T-helper 1 cell treated with Interleukin-12 subunit alpha and Interleukin-12 subunit beta and Interleukin-4 antibody, amounts not matched to agents 30 ng/mL and 1 ng/mL, for 36 hours (primary cell): ENCODE results near the gene SSU72. TPM values are rescaled to one million over a fixed set of nuclear protein-coding genes. Genes with fewer than 3 reads are reported as not detected.
"Not testable (repeated sequence)": the region's sequence is repeated elsewhere in the genome, so short reads cannot be mapped to it uniquely, and the experiment has no call there.

ENCODE experiments used
- intact Hi-C: fragments of 100-400 bp; cut with micrococcal nuclease; formaldehyde crosslinking; loops from one replicate; pipeline ENCODE4 v1.15.1; 2024
- total RNA-seq: library from RNA; stranded (reverse); gene quantifications from 2 replicates; pipeline ENCODE4 v1.2.3, GENCODE V29; 2022

Gene SSU72
- total RNA-seq, 1 donor from 2014 or later = 138 TPM

DNA sequence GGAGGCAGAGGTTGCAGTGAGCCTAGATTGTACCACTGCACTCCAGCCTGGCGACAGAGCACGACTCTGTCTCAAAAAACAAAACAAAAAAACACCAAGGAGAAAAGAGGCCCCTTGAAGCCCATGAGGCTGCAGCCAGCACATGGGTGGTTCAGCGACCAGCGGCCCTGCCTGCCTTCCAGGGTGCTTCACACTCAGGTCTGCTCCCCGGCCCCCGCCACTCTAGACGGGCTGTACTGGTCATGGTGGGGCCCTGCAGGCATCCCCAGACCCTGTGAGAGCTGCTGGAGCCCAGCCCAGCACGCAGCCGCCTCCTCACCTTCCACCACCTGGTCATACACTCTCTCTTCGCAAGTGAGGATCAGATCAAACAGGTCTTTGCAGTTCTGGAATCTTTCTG, 30.1 kb downstream of the SSU72 start:
- intact Hi-C loops = no loop called here

DNA sequence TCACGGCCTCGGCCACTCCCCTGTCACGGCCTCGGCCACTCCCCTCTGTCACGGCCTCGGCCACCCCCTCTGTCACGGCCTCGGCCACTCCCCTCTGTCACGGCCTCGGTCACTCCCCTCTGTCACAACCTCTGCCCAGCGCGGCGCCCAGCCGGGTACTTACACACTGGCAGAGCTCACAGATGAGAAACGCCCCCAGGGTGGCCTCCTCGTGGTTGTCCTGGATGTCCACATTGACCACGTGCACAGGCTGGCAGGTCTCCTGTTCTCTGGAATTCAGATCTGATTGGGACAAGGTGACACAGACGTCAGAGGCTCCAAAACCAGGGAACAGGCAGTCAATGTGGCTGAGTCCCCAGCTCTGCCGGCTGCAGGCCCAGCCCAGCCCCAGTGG, 31.0 kb downstream of the SSU72 start:
- intact Hi-C loops = no loop called here

DNA sequence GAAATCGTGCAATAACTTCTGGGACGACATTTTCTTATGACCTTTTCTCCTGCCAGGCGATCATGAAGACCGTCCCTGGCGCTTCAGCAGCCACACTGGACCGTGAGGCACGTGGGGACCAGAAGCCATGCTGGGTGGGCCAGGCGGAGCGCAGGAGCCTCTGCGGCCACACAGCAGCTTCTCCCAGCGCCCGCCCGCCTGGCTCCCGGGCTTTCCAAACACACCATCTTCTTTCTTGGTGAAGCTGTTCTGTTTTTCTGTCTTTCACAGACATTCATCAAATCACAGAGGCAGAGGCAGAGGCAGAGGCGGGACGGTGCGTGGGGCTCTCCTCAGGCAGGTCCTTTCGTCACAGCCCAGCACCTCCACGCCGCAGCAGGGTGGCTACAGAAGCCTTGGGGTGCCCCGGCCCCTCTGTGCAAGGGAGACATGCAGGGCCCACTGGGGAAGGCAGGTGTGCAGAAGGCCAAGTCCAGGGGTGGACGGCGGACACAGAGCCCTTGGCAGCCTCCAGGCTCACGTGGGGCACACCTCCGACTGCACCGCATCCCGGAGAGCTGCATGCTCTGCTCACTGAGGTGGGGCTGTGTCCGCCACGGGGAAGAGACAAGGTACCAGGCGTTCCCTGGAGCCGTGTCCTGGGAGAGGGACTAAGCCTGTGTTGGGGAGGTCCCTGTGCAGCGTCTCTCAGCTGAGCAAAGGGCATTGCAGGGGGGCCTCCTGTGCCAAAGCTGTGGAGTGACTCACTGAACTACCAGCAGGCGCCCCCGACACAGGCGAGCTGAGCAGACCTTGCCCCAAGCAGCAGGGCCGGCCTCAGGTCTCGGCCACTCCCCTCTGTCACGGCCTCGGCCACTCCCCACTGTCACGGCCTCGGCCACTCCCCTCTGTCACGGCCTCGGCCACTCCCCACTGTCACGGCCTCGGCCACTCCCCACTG, 31.6 kb downstream of the SSU72 start:
- intact Hi-C loops = no loop called here

DNA sequence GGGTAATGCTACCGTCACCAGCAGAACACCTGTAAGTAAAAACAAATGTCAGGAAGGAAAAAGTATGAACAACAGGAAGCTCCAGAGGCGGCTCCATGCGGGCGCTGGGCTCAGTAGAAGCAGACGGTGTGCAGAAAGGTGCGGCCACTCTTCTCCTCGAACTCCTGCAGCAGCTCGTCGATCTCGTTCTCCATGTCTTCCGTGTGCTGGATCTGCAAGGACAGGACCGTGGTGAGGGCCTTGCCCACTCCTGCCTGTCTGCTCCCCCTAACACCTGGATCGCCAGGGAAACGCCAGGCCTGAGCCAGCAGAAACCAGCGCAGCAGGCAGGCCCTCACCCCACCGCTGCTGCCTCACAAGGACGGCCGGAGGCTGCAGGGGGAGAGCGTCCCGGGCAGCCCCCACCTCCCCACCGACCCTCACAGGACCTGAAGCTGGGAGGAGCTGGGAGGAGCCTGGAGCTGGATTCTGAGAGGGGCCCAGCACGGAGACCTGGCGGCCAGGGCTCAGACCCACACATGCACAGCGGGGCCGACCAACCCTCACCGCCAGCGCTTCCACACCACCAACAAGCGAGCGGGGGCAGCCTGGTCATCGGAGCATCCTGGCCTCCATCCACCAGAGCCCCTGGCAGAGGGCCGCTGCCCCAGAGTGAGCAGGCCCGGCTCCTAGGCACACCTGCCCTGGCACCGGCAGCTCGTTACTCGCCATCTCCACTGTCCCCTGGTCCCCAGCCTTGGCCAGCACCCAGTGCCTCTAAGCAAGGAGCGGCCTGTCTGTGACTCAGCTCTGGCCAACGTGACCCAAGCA, 32.5 kb downstream of the SSU72 start:
- intact Hi-C loops = no loop called here

DNA sequence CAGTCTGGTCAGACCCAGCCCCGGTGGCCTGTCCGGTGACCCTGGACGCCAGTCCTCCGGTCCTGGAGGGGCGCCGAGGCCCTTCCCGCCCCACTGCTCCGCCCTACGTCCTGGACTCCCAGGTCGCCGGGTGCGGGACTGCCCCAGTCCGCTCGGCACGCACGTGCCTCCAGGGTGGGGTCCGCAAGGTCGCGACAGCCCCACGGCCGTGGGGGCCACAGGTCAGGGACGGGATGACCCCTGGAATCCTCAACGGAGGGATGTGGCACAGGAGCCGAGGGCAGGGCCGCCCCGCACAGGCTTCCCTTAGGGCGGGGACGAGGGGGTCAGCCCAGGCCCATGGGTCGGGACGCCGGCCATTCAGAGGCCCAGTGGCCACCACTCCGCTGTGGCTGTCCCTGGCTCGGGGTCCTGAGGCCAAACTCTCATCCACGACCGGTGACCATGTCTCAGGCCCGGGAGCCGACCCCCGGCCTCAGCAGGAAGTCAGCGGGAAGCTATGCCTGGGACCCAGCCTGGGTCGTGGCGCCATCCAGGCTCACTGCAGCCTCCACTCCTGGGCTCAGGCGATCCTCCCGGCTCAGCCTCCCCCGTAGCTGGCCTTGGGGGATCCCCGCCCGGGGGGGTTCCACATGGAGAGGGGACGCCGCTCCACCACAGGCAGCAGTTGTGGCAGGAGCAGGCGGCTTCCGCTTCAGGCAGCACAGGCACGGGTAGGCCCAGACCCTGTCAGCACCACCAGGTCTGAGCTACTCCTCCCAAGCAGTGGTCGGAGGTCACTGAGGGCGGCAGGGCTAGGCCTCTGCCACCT, 33.6 kb downstream of the SSU72 start:
- intact Hi-C loops = no loop called here

DNA sequence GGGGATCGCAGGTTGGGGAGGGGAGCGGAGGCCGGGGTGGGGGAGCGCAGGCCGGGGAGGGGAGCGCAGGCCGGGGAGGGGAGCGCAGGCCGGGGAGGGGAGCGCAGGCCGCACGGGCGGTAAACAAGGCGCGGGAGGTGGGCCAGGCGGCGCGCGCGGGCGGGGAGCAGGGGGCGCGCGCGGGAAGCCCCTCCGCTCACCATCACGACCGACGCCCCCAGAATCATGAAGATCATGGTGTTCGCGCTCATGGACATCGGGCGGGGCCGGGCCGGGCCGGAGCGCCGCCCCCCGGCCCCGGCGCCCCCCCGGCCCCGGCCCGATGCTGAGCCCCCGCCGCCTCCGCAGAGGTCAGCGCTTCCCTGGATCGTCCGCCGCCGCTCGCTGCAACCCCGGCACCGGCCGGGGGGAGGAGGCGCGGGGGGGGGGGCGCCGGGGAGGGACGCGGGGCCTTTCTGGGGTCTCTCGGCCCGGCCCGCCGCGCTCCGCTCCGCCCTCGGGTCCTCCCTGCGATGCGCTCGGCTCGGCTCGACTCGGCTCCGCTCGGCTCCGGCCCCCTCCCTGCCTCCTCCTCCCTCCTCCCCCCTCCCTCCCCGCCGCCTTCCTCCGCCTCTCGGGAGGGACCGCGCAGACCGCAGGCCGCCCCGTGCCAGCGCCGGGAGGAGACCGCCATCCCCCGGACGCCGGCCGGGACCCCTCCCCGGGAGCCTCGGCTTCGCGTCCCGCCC, 34.4 kb downstream of the SSU72 start, which contains the start of gene TMEM240:
Gene TMEM240 (minus strand): TSS at position 535 of the 728 bp plus-strand sequence. CDS start 278 bp downstream, at position 257.
- intact Hi-C loops = no loop called here

DNA sequence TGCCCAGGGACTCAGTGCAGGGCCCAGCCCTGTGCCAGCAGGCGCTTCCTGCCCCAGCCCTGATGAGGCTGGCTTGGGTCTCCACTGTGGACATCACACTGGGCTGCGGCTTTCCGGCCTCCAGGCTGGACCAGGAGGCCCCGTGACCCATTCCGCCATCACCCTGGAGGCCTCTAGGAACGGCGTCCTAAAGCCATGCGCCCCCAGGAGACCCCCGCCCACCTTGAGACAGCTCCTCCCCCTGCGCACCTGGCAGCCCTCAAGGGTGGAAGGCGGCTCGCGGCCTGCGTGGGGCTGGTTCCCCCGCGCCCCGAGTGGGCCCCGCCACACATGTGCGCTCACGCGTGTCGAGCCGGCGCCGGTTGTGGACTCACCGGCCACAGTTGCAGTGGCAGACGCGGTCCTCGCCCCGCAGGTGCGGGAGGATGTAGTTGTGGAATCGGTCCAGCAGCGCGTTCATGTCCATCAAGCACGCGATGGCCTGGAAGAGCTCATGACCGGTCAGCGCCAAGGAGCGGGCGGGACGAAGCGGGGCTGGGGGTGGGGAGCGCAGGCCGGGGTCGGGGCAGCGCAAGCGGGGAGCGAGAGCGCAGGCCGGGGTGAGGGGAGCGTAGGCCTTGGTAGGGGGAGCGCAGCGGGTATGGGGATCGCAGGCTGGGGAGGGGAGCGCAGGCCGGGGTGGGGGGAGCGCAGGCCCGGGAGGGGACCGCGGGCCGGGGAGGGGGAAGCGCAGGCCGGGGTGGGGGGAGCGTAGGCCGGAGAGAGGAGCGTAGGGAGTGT, 35.2 kb downstream of the SSU72 start:
- intact Hi-C loops = no loop called here

DNA sequence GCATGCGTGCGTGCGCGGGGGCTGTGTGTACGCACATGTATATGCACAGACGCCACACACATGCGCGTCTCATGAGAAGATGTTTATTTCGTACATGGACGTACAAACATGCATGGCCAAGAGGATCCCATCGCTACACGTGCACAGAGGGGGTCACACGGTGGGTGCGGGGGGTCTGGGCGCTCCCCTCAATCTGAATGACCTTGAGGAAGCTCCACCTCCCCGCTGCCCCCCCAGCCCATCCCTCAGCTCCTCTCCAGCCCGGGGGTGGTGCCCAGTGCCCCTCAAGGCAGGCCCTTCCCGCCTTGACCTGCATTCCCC, 35.7 kb downstream of the SSU72 start:
- intact Hi-C loops = no loop called here

DNA sequence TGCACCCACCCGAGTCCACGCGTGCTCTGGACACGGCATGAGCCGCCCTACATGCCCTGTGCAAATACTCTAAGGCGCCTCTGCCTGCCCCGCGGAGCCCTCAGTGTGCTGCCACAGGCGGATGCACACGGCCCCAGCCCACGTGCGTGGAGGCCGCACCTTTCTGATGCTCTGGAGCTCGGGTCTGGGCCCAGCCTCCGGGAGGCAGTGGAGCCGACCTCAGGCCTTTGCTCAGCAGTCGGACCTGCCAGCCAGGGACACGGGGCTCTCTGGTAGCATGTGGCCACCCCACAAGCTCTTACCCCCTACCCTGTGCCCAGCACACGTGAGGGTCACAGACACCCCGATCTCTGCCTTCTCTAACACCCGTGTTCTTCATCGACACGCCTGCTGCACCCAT, 36.3 kb downstream of the SSU72 start:
- intact Hi-C loops = no loop called here

DNA sequence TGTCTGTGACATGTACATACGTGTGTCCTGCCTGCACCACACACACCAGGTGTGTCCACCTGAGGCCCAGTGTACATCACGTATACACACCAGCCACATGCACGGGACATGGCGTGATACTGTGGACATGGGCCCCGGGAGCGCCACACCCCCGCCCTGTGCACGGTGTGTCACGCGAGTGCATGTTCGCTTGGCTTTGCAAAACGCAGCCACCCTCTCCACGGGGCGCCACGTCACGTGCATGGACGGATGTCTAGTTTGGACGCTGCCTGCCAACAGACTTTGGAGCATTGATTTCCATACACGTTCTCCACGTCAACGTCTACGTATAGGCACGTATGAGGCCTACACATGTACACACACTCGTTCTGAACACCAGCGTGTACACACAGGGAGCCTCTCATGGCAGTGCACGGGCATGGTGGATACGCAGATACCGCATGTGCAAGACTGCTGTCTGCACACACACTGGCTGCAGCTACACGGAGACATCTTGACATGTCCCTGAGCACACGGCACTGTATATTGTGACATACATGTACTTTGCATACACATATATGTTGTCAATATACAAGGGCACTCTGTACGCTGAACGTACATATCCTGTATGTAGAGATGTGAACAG, 36.9 kb downstream of the SSU72 start:
- intact Hi-C loops = no loop called here

DNA sequence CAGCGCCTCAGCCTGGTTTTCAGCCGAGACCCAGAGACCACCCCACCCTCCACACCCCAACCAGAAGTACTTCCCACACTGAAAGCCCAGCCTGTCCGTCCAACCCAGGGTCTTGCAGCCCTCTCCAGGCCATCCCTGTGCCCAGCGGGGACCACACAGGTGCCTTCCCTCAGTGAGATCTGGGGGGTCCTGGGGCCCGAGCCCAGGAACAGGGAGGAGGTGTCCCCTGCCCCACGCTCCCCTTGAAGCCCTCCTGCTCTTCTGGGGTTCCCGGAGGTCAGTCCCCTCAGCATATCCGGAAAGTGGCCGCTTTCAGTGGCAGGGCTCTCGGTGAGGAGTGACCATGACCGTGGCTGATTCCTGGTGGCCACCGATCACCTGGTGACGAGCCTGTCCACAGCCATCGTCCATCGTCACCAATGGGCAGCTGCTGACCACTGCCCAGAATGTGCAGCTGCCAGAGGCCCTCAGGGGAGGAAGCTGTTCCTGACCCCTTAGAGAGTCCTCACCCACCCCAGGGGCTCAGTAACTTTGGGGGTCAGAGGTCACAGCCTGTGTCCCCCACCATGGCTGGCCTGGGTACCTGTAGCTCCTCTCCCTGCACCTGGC, 37.6 kb downstream of the SSU72 start:
- intact Hi-C loops = no loop called here

DNA sequence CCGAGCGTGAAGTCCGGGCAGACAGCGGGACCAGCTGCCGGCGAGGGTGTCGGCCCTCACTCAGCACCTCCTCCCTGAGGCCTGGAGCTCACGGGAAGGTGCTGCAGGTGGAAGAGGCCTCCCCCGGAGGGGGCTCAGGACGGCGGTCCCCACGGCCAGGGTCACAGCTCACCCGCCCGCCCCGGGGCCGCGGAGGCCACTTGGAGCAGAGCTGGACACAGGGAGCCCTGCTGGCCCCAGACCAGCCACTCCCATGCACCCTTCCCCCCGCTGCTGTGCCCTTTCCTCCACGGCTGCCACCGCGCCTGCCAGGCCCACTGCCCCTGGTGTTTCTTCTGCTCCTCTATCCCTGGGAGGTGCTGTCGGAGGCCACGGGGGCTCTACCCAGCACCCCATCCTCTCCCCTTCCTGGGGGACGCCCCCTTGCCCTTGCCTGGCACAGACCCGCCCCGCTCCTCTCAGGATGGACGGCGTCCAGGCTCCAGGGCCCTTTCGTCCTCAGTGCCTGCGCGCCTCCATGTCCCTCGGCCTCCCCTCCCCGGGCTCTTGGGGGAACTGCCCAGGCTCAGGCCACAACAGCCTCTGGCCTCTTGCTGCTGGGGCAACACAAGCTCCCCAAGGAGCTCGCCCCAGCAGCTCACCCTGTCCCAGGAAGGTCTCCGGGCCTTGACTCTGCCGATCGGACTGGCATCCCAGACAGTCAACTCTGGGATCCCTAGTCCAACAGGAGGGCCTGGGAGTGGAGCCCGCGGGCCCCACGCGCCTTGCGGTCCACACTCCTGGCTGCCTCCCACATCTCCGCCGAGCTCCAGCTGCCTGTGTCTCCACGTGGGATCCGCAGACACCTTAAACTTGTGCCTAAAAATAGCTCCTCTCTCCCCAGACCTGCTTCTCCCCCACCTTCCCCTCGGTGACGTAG, 38.4 kb downstream of the SSU72 start:
- intact Hi-C loops = no loop called here

DNA sequence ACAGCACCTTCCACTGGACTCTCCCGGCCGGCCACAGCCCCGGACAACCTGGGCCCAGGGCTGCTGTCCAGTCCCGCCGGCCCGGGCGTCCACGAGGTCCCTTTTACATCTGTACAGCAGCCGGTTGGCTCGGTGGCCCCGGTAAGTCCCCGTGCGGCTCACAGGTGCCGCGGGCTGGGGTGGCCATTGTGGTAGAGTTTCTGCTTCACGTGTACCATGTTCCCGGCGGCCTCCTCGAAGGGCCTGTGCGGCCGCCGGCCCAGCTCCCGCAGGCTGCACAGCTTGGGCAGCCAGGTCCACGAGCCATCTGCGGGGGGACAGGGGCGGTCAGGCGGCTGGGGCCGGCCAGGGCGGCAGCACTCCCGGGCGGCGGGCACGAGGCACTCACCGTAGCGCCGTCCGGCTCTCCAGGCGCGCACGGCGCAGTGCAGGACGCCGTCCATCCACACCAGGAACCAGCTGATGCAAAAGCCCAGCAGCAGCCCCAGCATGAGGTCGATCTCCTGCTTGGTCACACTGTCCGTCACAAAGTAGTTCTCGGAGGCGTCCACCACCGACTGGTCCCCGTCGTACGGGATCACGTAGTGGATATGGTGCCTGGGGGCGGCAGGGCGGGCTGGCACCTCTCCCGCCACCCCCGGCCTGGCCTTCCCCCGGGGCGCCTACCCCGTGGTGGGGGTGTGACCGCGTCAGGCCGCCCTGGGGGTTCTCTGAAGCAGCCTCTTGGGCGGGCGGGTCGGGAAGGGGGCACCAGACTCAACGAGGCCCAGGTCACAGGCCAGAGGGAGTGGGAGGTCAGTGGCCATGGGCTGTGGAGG, 39.3 kb downstream of the SSU72 start:
- intact Hi-C loops = no loop called here

DNA sequence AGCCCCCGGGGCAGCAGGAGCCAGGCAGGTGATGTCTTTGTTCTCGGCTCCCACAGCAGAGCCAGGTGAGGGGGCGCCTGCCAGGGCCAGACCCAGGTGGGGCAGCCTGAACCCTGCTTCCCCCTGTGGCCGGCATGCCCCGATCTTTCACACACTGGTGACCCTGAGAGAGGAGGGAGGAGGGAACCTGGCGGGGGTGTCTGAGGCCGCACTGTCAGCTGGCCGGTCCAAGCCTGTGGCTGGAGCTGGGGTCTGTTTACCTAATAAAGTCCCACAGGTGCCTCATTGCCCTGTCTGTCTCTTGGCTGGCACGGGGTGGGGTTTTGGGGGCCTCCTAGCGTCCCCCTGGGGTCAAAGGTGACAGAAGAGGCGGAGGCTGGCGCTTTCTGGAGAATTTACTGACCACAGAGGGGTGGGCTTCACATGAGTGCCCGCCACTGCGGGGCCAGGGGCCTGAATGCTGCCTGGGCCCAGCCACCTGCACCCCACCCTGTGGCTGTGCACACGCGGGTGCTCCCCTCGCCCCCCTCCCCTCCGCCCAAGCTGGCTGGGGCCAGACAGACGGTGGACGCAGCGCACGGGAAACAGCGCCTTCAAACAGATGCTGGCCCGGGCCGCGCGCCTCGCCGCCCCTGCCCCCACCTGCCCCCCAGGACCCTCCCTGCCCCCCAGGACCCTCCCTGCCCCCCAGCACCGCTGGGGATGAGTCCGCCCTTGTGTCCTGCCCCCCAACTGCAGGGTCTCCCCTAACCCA, 40.1 kb downstream of the SSU72 start:
- intact Hi-C loops = no loop called here

DNA sequence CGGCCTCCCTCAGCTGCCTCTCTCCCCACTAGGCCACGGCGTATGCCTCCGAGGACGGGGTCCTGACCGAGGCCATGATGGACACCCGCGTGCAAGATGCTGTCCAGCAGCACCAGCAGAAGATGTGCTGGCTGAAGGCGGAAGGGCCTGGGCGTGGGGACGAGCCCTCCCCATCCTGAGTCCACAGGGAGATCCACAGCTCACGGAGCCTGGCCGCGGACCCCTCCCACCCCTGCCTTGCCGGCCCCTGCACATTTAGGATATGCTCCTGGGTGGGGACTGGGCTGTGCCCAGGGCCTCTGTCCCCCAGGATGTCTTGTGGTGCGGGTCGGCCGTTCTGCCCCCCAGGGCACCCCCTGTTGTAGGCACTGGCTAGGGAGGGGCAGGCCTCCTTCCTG, 40.8 kb downstream of the SSU72 start:
- intact Hi-C loops = not testable (repeated sequence)

DNA sequence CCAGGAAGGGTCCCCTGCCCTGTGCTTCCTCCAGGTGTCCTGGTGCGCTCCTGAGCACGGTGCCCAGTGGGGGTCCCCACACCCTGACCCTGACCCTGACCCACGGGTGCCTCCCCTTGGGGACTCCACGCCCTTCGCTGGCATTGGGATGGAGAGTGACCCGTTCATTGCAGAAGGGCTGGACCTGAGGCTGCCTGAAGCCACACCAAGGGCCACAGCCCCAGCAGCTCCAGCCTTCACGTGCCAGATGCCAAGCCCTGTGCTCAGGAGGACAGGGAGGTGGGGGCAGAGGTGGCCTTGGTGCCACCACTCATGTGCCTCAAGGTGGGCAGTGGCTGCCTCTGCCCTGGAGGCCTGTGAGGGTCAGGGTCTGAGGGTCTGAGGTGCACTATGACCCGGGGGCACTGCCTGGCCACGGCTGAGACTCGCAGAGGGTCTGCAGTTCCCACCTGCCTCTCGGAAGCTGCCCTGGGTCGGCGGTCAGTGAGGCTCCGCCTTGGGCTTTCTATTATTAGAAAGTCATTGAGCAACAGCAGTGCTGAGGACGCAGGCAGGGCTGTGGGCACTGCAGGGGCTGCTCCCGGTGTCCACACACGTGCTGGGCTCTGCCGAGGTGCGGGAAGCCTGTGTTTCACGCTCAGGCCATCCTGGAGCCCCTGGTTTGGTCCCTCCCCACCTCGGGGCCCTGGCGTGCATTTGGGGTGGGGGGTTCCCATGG, 41.3 kb downstream of the SSU72 start:
- intact Hi-C loops = not testable (repeated sequence)
